ENCODE results near the gene SEL1L2.

DNA sequence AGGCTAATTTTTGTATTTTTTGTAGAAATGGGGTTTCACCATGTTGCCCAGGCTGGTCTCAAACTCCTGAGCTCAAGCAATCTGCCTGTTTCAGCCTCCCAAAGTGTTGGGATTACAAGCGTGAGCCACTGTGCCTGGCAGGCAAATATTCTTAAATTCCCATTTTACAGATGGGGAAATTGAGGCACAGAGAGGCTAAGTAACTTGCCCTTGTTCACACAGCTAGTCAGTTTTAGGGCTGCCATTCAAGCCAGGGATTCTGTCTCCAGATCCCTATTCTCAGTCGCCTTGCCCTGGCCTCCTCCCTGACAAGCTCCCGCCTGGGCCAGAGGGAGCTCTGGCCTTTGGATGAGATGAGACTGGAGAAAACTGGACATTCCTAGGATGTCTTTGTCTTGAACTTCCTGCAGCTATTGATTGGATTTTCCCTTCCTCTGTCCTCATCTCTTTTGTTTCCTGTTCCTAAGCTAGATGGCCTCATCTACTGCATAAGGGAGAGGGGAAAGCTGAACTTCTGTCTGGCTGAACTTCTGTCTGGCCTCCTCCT, 115.1 kb downstream of the SEL1L2 start:
- TF ChIP-seq POLR2A (IDR thresholded peaks at IDR 0.05) (no peak), CTCF (IDR thresholded peaks at IDR 0.05) (no peak)

Data from sigmoid colon (tissue), 3 donors.